Memory B cell (primary cell): ENCODE measurements around the gene MS4A12.
"Not testable (repeated sequence)": the region's sequence is repeated elsewhere in the genome, so short reads cannot be mapped to it uniquely, and the experiment has no call there.

Experiments used
- ATAC-seq: fragments of 150-1000 bp; cut with Tn5 transposase; 2 replicates; pipeline ENCODE4 v1.10.0; 2021; ENCODE audit warnings: low read depth, mild to moderate bottlenecking, moderate library complexity
- DNase-seq, 2 donors: peaks; one replicate each; pipeline ENCODE4 v3.0.0; 2022; ENCODE audit warnings: low spot score in 2 of 2
- H3K27ac Mint-ChIP-seq: one replicate; pipeline ENCODE4 v1.8.0; 2022; ENCODE audit warnings: mild to moderate bottlenecking, moderate library complexity, mixed read lengths
- H3K27me3 Mint-ChIP-seq: one replicate; pipeline ENCODE4 v1.8.0; 2022; ENCODE audit warnings: mixed read lengths
- H3K36me3 Mint-ChIP-seq: one replicate; pipeline ENCODE4 v1.8.0; 2022; ENCODE audit warnings: mild to moderate bottlenecking, mixed read lengths
- H3K4me1 Mint-ChIP-seq: one replicate; pipeline ENCODE4 v1.8.0; 2022; ENCODE audit warnings: mixed read lengths
- H3K4me3 Mint-ChIP-seq: one replicate; pipeline ENCODE4 v1.8.0; 2022; ENCODE audit warnings: mild to moderate bottlenecking, moderate library complexity, mixed read lengths
- H3K9me3 Mint-ChIP-seq: one replicate; pipeline ENCODE4 v1.8.0; 2022; ENCODE audit warnings: mixed read lengths

Gene MS4A12

GRCh38 chr11:60530454-60531100, 38.0 kb downstream of the MS4A12 start:
- Mint-ChIP-seq H3K4me1 (peaks cover 5% of the 10 kb centered on the region), H3K27me3 (no peaks in the 10 kb centered on the region), H3K36me3 (no peaks in the 10 kb centered on the region), H3K27ac (no peak overlapping the region), H3K4me3 (no peak overlapping the region), H3K9me3 (peaks cover 2% of the 10 kb centered on the region)
- ATAC-seq (no peak), DNase-seq (no peak)

- H3K4me3 Mint-ChIP-seq, H3K36me3 Mint-ChIP-seq, H3K27ac Mint-ChIP-seq, H3K9me3 Mint-ChIP-seq, H3K4me1 Mint-ChIP-seq, DNase-seq, ATAC-seq, H3K27me3 Mint-ChIP-seq: not testable (repeated sequence)
These were observed 39.8 kb downstream of the MS4A12 start for GRCh38 chr11:60532383-60532782.

GRCh38 chr11:60538627-60539026, 46.0 kb downstream of the MS4A12 start:
- H3K9me3 Mint-ChIP-seq, H3K36me3 Mint-ChIP-seq, DNase-seq, H3K4me3 Mint-ChIP-seq, ATAC-seq, H3K27me3 Mint-ChIP-seq, H3K4me1 Mint-ChIP-seq, H3K27ac Mint-ChIP-seq: not testable (repeated sequence)

GRCh38 chr11:60544077-60544476, 51.5 kb downstream of the MS4A12 start:
- Mint-ChIP-seq H3K36me3 (peaks cover 2% of the 10 kb centered on the region), H3K27me3 (peaks cover 7% of the 10 kb centered on the region), H3K27ac (no peak overlapping the region), H3K4me3 (no peak overlapping the region), H3K4me1 (no peaks in the 10 kb centered on the region), H3K9me3 (peaks cover 8% of the 10 kb centered on the region)
- DNase-seq (no peak), ATAC-seq (no peak)
